Measurements from ENCODE around the gene RALGPS2.

RALGPS2 gene

DNA sequence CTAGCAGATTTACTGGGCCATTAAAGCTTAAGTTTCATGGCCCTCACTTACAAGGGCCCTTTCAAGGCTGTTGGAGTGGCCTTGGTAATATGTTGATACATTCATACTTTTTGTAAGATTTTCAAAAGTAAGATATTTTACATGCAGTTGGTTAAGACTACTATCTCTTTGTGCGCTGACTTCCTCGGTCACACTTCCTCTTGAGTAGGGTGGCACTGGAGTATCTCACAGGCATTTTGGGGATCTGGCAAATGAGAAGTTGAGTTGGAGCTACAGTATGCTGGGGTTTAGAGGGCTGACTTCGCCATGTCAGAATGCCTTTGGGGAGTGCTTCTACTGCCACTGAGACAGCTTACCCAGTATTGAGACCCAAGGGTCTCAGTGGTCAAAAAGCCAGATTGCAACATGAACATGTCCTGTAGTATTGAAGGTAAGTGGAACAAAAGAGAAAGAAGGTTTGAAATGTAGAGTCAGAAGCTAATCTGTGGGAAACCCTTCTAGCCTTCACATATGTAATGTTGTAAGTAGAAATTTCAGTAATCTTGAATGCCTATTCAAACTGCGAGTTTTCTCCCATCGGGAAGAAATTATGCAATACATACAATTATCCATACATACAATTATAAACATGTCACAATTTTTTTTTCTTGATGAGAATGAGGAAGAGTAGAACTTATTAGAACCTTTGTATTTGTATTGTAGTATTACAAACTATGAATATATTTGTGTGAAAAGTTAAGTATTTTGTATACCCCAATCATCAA, 32.3 kb upstream of the RALGPS2 start:
- Histone ChIP-seq H3K4me1 (ENCODE audit: insufficient read depth, low read length) (peaks cover 3% of the 10 kb centered on the region; the same call in 1 of the 2 replicates), H3K27ac (ENCODE audit: low read length) (no peak overlapping the region), H3K4me3 (ENCODE audit: low read length) (no peak overlapping the region), H3K9ac (ENCODE audit: low read depth, low read length) (no peak overlapping the region), H3K27me3 (ENCODE audit: insufficient read depth, low read length) (no peaks in the 10 kb centered on the region), H3K36me3 (ENCODE audit: insufficient read depth, low read depth, low read length) (no peaks in the 10 kb centered on the region), H3K9me3 (ENCODE audit: insufficient read depth, low read depth, low read length) (no peaks in the 10 kb centered on the region)

DNA sequence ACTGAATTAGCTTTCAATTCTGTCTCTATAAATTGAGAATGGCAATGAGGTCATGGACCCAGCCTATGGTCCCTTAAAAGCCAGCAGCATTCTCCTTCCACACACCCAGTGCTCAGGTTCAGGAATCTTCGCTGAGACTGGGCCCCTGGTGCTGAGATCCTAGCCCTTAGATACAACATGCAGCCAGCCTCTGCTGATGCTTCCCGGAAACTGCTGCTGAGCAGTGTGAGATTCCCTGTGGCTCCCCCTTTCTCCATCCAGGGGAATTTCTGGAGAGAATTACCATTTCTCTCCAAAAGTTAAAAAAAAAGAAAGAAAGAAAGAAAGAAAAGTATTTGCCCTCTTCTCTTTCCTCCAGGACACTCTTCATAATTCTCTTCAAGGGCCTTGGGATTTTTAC, 31.7 kb upstream of the RALGPS2 start:
- Histone ChIP-seq H3K9me3 (ENCODE audit: insufficient read depth, low read depth, low read length) (no peaks in the 10 kb centered on the region), H3K36me3 (ENCODE audit: insufficient read depth, low read depth, low read length) (no peaks in the 10 kb centered on the region), H3K27me3 (ENCODE audit: insufficient read depth, low read length) (no peaks in the 10 kb centered on the region), H3K9ac (ENCODE audit: low read depth, low read length) (no peak overlapping the region), H3K4me1 (ENCODE audit: insufficient read depth, low read length) (peaks cover 3% of the 10 kb centered on the region; the same call in 1 of the 2 replicates), H3K4me3 (ENCODE audit: low read length) (no peak overlapping the region), H3K27ac (ENCODE audit: low read length) (no peak overlapping the region)

DNA sequence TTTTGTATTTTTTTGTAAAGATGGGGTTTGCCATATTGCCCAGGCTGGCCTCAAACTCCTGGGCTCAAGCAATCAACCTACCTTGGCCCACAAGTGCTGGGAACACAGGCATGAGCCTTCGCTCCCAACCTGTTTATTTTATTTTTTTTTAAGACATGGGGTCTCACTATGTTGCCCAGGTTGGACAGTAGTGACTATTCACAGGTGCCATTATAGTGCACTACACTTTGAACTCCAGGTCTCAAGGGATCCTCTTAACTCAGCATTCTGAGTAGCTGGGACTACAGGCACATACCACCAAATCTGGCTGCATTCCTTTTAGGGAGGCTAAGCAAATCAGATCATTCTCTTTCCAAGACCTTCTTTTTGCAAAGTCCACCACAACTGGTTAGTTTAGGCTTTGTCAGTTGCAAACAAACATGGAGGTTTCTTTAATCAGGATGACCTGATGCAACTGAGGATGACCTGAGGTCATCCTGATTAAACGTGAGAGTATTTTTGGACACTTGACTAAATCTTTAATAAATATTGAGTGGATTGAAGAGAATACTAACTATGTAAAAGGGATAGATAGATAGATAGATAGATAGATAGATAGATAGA, 30.0 kb upstream of the RALGPS2 start:
- Histone ChIP-seq H3K9me3 (ENCODE audit: insufficient read depth, low read depth, low read length) (no peaks in the 10 kb centered on the region), H3K4me3 (ENCODE audit: low read length) (no peak overlapping the region), H3K9ac (ENCODE audit: low read depth, low read length) (no peak overlapping the region), H3K36me3 (ENCODE audit: insufficient read depth, low read depth, low read length) (no peaks in the 10 kb centered on the region), H3K27ac (ENCODE audit: low read length) (no peak overlapping the region), H3K4me1 (ENCODE audit: insufficient read depth, low read length) (peaks cover 3% of the 10 kb centered on the region; the same call in 1 of the 2 replicates), H3K27me3 (ENCODE audit: insufficient read depth, low read length) (no peaks in the 10 kb centered on the region)

DNA sequence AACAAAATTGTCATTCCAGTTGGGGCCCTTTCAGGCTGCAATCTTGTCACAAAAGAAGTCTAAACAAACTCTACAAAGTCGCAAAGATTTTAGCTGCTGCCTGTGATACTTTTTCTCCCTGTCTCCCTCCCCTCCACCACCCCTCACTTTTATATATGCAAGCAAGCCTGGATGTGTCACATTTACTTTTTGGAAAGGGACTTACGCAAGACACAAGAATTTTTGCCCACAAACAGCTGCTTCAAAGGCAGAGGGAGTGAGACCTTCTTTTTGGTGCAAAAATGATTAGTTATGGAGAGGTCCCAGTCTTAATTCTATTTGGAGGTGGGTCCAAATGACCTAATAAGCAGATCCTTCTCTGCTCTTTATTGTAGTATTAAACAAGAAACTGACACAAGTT, 22.9 kb upstream of the RALGPS2 start:
- no peaks in the 10 kb centered on the region for H3K36me3 ChIP-seq (ENCODE audit: insufficient read depth, low read depth, low read length)
- H3K9me3 ChIP-seq (ENCODE audit: insufficient read depth, low read depth, low read length) = no peaks in the 10 kb centered on the region
- no peaks in the 10 kb centered on the region for H3K27me3 ChIP-seq (ENCODE audit: insufficient read depth, low read length)
- no peak overlapping the region for H3K4me3 ChIP-seq (ENCODE audit: low read length)
- no peaks in the 10 kb centered on the region for H3K4me1 ChIP-seq (ENCODE audit: insufficient read depth, low read length)
- no peak overlapping the region for H3K27ac ChIP-seq (ENCODE audit: low read length)
- H3K9ac ChIP-seq (ENCODE audit: low read depth, low read length) = no peak overlapping the region

DNA sequence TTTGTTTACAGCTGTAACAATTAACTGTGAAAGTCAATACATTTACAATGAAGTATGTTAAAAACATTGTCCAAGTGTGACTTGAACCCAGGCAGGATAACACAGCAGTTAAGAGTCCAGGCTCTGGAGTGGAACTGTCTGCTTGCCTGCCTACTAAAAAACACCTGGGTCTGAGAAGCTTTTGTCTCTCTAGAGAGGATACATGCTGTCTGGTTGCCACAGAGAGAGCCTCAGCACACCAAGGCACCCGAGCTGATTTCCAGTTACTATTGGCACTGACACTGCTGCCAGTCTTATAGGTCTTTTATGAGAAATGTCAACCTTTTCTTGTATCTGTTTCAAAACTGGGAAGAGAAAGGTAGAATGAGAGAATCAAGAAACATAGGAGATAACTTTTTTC, 20.2 kb upstream of the RALGPS2 start:
- Histone ChIP-seq H3K27me3 (ENCODE audit: insufficient read depth, low read length) (no peaks in the 10 kb centered on the region), H3K36me3 (ENCODE audit: insufficient read depth, low read depth, low read length) (no peaks in the 10 kb centered on the region), H3K4me1 (ENCODE audit: insufficient read depth, low read length) (no peaks in the 10 kb centered on the region), H3K4me3 (ENCODE audit: low read length) (no peak overlapping the region), H3K9ac (ENCODE audit: low read depth, low read length) (no peak overlapping the region), H3K27ac (ENCODE audit: low read length) (no peak overlapping the region), H3K9me3 (ENCODE audit: insufficient read depth, low read depth, low read length) (no peaks in the 10 kb centered on the region)

DNA sequence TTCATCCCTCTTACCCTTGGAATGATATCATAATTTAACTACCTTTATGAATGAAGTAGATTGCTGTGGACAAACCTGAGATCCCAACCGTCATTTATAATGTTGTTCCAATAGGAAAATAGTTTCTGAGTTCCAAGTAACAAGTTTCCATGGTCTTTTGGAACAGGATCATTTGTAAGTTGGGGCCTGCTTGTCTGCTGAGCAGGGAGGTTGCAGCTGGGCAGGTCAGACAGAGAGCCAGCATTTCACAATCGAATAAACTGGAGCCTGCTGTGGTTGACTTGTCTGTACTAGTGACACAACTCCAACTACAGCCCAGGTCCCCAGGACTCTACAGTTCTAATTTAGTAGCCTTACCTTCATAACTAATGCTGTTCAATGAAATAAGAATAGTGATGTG, 18.6 kb upstream of the RALGPS2 start:
- H3K27me3 ChIP-seq (ENCODE audit: insufficient read depth, low read length) = no peaks in the 10 kb centered on the region
- no peak overlapping the region for H3K4me3 ChIP-seq (ENCODE audit: low read length)
- no peaks in the 10 kb centered on the region for H3K4me1 ChIP-seq (ENCODE audit: insufficient read depth, low read length)
- H3K36me3 ChIP-seq (ENCODE audit: insufficient read depth, low read depth, low read length) = no peaks in the 10 kb centered on the region
- no peaks in the 10 kb centered on the region for H3K9me3 ChIP-seq (ENCODE audit: insufficient read depth, low read depth, low read length)
- H3K9ac ChIP-seq (ENCODE audit: low read depth, low read length) = no peak overlapping the region
- H3K27ac ChIP-seq (ENCODE audit: low read length) = no peak overlapping the region

DNA sequence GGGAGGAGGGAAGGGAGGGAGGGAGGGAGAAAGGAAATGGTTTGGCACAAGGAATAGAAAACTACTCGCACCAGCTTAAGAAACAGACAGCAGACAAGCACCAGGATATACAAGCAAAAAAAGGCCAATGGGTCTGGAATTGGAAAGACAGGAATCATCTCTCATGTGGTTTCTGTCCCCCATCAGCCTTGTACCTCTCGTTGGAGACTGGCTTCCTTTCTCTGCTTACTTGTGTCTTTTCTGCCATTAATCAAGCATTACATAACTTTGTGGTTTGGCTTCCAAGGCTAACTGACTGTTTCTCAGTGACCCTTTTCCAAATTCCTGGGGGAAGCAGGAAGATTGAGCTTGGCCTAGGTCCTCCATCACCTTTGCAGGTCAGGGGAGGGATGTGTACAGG, 11.8 kb upstream of the RALGPS2 start:
- Histone ChIP-seq H3K4me1 (ENCODE audit: insufficient read depth, low read length) (no peaks in the 10 kb centered on the region), H3K9me3 (ENCODE audit: insufficient read depth, low read depth, low read length) (no peaks in the 10 kb centered on the region), H3K36me3 (ENCODE audit: insufficient read depth, low read depth, low read length) (no peaks in the 10 kb centered on the region), H3K27ac (ENCODE audit: low read length) (no peak overlapping the region), H3K4me3 (ENCODE audit: low read length) (no peak overlapping the region), H3K27me3 (ENCODE audit: insufficient read depth, low read length) (no peaks in the 10 kb centered on the region), H3K9ac (ENCODE audit: low read depth, low read length) (no peak overlapping the region)

DNA sequence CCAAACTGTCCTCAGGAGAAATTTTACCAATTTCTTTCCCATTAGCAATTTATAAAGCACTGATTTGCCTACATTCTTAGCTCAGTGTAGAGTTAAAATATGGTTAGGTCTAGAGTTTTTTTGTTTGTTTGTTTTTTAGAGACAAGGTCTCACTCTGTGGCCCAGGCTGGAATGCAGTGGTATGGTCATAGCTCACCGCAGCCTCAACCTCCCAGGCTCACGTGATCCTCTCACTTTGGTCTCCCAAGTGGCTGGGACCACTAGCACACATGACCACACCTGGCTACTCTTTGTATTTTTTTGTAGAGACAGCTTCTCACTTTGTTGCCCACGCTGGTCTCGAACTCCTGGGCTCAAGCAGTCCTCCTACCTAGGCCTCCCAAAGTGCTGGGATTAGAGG, 10.6 kb upstream of the RALGPS2 start:
- Histone ChIP-seq H3K27me3 (ENCODE audit: insufficient read depth, low read length) (no peaks in the 10 kb centered on the region), H3K27ac (ENCODE audit: low read length) (no peak overlapping the region), H3K4me1 (ENCODE audit: insufficient read depth, low read length) (peaks cover 1% of the 10 kb centered on the region; the same call in 1 of the 2 replicates)

DNA sequence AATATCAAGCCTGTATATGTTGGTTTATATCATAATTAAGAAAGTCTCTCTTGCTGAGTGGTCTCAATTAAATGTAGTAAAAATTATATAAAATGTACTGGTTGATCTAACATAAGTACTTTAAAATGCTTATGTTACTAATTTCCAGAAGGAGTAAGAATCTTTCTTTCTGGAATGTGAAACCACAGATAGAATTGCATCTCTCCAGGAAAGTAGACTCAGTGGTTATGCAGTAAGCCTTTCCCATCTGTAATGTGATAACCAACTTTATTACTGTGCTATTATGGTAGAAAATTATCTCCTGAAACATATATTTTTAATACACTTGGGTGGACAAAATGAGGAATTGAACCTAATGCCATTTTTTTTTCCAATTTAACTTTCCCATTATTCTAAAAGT, 8.9 kb upstream of the RALGPS2 start:
- Histone ChIP-seq H3K4me3 (ENCODE audit: low read length) (no peak overlapping the region), H3K36me3 (ENCODE audit: insufficient read depth, low read depth, low read length) (no peaks in the 10 kb centered on the region), H3K27me3 (ENCODE audit: insufficient read depth, low read length) (no peaks in the 10 kb centered on the region), H3K9me3 (ENCODE audit: insufficient read depth, low read depth, low read length) (no peaks in the 10 kb centered on the region), H3K9ac (ENCODE audit: low read depth, low read length) (no peak overlapping the region), H3K4me1 (ENCODE audit: insufficient read depth, low read length) (peaks cover 4% of the 10 kb centered on the region; the same call in 1 of the 2 replicates), H3K27ac (ENCODE audit: low read length) (no peak overlapping the region)

More for the DNA sequence above, 10.6 kb upstream of the RALGPS2 start:
- no peak overlapping the region for H3K4me3 ChIP-seq (ENCODE audit: low read length)
- no peaks in the 10 kb centered on the region for H3K36me3 ChIP-seq (ENCODE audit: insufficient read depth, low read depth, low read length)
- no peak overlapping the region for H3K9ac ChIP-seq (ENCODE audit: low read depth, low read length)
- H3K9me3 ChIP-seq (ENCODE audit: insufficient read depth, low read depth, low read length) = no peaks in the 10 kb centered on the region

DNA sequence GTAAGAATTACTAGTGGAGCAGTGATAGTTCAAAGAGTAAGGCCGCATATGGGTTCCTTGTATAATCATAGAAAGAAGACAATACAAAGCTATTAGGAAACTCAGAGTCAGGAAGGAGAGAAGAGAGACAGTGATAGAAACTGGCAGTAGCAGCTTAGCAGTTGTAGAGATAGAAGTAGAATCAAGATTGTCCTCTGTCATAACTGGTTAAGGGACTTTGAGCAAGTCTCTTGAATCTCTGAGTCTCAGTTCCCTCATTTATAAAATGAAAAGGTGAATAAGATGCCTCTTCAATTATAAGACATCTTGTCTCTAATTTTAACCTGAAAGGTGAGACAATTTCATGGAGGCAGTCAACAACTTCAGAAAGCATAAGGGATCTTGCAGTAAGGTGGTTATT, 6.5 kb upstream of the RALGPS2 start:
- Histone ChIP-seq H3K36me3 (ENCODE audit: insufficient read depth, low read depth, low read length) (no peaks in the 10 kb centered on the region), H3K27ac (ENCODE audit: low read length) (no peak overlapping the region), H3K27me3 (ENCODE audit: insufficient read depth, low read length) (peaks cover under 1% of the 10 kb centered on the region; the same call in 1 of the 2 replicates), H3K4me1 (ENCODE audit: insufficient read depth, low read length) (peaks cover 4% of the 10 kb centered on the region; the same call in 1 of the 2 replicates), H3K9ac (ENCODE audit: low read depth, low read length) (no peak overlapping the region), H3K9me3 (ENCODE audit: insufficient read depth, low read depth, low read length) (no peaks in the 10 kb centered on the region), H3K4me3 (ENCODE audit: low read length) (no peak overlapping the region)

DNA sequence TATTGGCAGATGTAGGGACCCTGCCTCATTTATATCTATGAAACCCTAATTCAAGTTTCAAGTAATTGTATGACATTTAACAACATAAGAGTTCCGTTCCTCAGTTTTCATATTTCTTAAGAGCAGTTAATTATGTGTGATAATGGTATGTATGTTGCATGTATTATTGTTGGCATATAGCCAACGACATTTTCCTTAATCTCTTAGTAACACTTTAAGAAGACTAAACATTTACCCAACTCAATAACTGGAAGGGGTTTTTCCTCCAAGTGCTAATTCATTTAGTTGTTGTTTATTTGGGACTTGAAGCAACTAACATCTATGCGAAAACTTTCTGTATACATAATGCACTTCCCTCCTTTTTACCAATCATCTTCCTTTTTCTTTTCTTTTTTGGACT, 1.5 kb upstream of the RALGPS2 start:
- Histone ChIP-seq H3K9ac (ENCODE audit: low read depth, low read length) (no peak overlapping the region), H3K4me1 (ENCODE audit: insufficient read depth, low read length) (peaks cover 21% of the 10 kb centered on the region; the same call in 1 of the 2 replicates), H3K27me3 (ENCODE audit: insufficient read depth, low read length) (peaks cover 8% of the 10 kb centered on the region; the same call in 1 of the 2 replicates), H3K4me3 (ENCODE audit: low read length) (no peak overlapping the region), H3K9me3 (ENCODE audit: insufficient read depth, low read depth, low read length) (no peaks in the 10 kb centered on the region), H3K36me3 (ENCODE audit: insufficient read depth, low read depth, low read length) (no peaks in the 10 kb centered on the region), H3K27ac (ENCODE audit: low read length) (no peak overlapping the region)

DNA sequence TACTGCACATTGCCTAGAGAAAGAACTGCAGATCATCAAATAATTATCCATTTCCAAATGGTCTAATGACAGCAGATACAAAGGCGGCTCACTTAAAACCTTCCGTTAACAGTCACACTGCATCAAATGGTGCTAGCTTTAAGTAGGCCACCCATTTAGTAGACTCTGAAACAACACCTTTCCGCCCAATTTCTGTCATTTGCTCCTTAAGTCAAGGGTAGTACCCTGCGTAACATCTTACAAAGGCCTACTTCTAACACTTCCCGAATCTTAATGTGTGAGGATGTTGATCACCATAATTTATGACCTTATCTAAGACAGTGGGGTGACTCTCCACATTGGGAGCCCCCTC, 692 bp upstream of the RALGPS2 start:
- Histone ChIP-seq H3K9ac (ENCODE audit: low read depth, low read length) (peak overlapping the region; percentile 81; the same call in 1 of the 2 replicates), H3K9me3 (ENCODE audit: insufficient read depth, low read depth, low read length) (no peaks in the 10 kb centered on the region), H3K4me1 (ENCODE audit: insufficient read depth, low read length) (peaks cover 21% of the 10 kb centered on the region; the same call in 1 of the 2 replicates), H3K4me3 (ENCODE audit: low read length) (peak overlapping the region; percentile 89), H3K27ac (ENCODE audit: low read length) (no peak overlapping the region), H3K27me3 (ENCODE audit: insufficient read depth, low read length) (peaks cover 8% of the 10 kb centered on the region; the same call in 1 of the 2 replicates), H3K36me3 (ENCODE audit: insufficient read depth, low read depth, low read length) (no peaks in the 10 kb centered on the region)
